OCI-LY7 (cell line): ENCODE data around the gene TRPV6.

ENCODE experiments used
- CTCF ChIP-seq: fragments of 200-600 bp; sonication (generic); conservative IDR thresholded peaks from 2 replicates; pipeline ENCODE4 v1.5.1; 2014; ENCODE audit warnings: mild to moderate bottlenecking, antibody characterized with exemption, low read length, moderate library complexity, mixed read lengths
- EZH2phosphoT487 ChIP-seq: fragments of 200-600 bp; sonication (generic); IDR thresholded peaks from 2 replicates; pipeline ENCODE4 v1.6.1; 2018; ENCODE audit warnings: low read depth, borderline replicate concordance, mild to moderate bottlenecking, mixed run types, antibody characterized with exemption, low read length, moderate library complexity, mixed read lengths

GRCh38 chr7:142860968-142861367 is 24.6 kb downstream of the TRPV6 start:
- TF ChIP-seq CTCF (no peak), EZH2phosphoT487 (no peak)
